Skeletal muscle tissue (tissue), 4 donors: ENCODE results near the gene GALNT11. TPM values are rescaled to one million over a fixed set of nuclear protein-coding genes. Genes with fewer than 3 reads are reported as not detected.

Source experiments
- H3K27ac ChIP-seq: one replicate; pipeline ENCODE4 v1.7.0; 2013; ENCODE audit warnings: mild to moderate bottlenecking, low read depth, low read length, inconsistent platforms
- H3K27me3 ChIP-seq, 3 donors: one replicate each; pipeline ENCODE4 v1.7.0; 2013; ENCODE audit warnings: low read length in 3 of 3; ENCODE audit not compliant: control insufficient read depth in 3 of 3, insufficient read depth in 3 of 3
- H3K36me3 ChIP-seq, 3 donors: one replicate each; pipeline ENCODE4 v1.7.0; 2013; ENCODE audit warnings: low read length in 3 of 3; ENCODE audit not compliant: control insufficient read depth in 3 of 3, insufficient read depth in 3 of 3
- H3K4me1 ChIP-seq, 3 donors: one replicate each; pipeline ENCODE4 v1.7.0; 2013; ENCODE audit warnings: low read length in 3 of 3, mild to moderate bottlenecking in 3 of 3; ENCODE audit not compliant: control insufficient read depth in 3 of 3, insufficient read depth in 3 of 3
- H3K4me3 ChIP-seq, 3 donors: one replicate each; pipeline ENCODE4 v1.7.0; 2013; ENCODE audit warnings: low read length in 3 of 3
- H3K9ac ChIP-seq, 3 donors: one replicate each; pipeline ENCODE4 v1.7.0; 2013; ENCODE audit warnings: low read length in 3 of 3, mild to moderate bottlenecking in 3 of 3, moderate library complexity in 2 of 3, low read depth in 1 of 3
- H3K9me3 ChIP-seq, 3 donors: one replicate each; pipeline ENCODE4 v1.7.0; 2013; ENCODE audit warnings: low read length in 3 of 3; ENCODE audit not compliant: control insufficient read depth in 3 of 3
- total RNA-seq: library from RNA; depleted of rRNA; stranded (reverse); fragments of >200 nt; gene quantifications from one replicate; pipeline ENCODE4 v1.2.3, GENCODE V29; 2014
- donor health status: Osteomylitis.

Gene GALNT11
- total RNA-seq, 1 donor from 2014 or later, result 19.8 TPM

- Histone ChIP-seq H3K36me3 (peaks cover 6 to 27% (median 19%) of the 10 kb centered on the region in 3 donors), H3K4me3 (no peak overlapping the region), H3K27me3 (no peaks in the 10 kb centered on the region), H3K9ac (no peak overlapping the region), H3K9me3 (no peaks in the 10 kb centered on the region), H3K4me1 (no peaks in the 10 kb centered on the region), H3K27ac (no peak overlapping the region)
These were observed 81.5 kb downstream of the GALNT11 start for GRCh38 chr7:152106990-152107389.

GRCh38 chr7:152107945-152108344, 82.5 kb downstream of the GALNT11 start:
- Histone ChIP-seq H3K27me3 (no peaks in the 10 kb centered on the region), H3K9ac (no peak overlapping the region), H3K9me3 (no peaks in the 10 kb centered on the region), H3K4me3 (no peak overlapping the region), H3K4me1 (no peaks in the 10 kb centered on the region), H3K36me3 (peaks cover 6 to 27% (median 19%) of the 10 kb centered on the region in 3 donors), H3K27ac (no peak overlapping the region)

- Histone ChIP-seq H3K4me3 (no peak overlapping the region), H3K36me3 (peaks cover 6 to 26% (median 18%) of the 10 kb centered on the region in 3 donors), H3K27ac (no peak overlapping the region), H3K9ac (no peak overlapping the region), H3K27me3 (no peaks in the 10 kb centered on the region), H3K9me3 (no peaks in the 10 kb centered on the region), H3K4me1 (no peaks in the 10 kb centered on the region)
These were observed 82.9 kb downstream of the GALNT11 start for GRCh38 chr7:152108359-152108758.

- Histone ChIP-seq H3K4me3 (no peak overlapping the region), H3K9ac (no peak overlapping the region), H3K9me3 (no peaks in the 10 kb centered on the region), H3K36me3 (peaks cover 16 to 30% (median 30%) of the 10 kb centered on the region in 3 donors), H3K27ac (no peak overlapping the region), H3K27me3 (no peaks in the 10 kb centered on the region), H3K4me1 (no peaks in the 10 kb centered on the region)
These were observed 87.4 kb downstream of the GALNT11 start for GRCh38 chr7:152112829-152113228.

- H3K9me3 ChIP-seq, result no peaks in the 10 kb centered on the region
- H3K4me3 ChIP-seq, result no peak overlapping the region
- H3K4me1 ChIP-seq, result no peaks in the 10 kb centered on the region
- no peaks in the 10 kb centered on the region for H3K27me3 ChIP-seq
- no peak overlapping the region for H3K27ac ChIP-seq
- H3K9ac ChIP-seq, result no peak overlapping the region
- H3K36me3 ChIP-seq, result peaks cover 27 to 48% (median 47%) of the 10 kb centered on the region in 3 donors
These were observed 89.7 kb downstream of the GALNT11 start for GRCh38 chr7:152115021-152115718.

GRCh38 chr7:152117356-152117755, 91.9 kb downstream of the GALNT11 start:
- Histone ChIP-seq H3K36me3 (peaks cover 38 to 66% (median 58%) of the 10 kb centered on the region in 3 donors), H3K9me3 (no peaks in the 10 kb centered on the region), H3K4me1 (no peaks in the 10 kb centered on the region)

GRCh38 chr7:152120210-152120609, 94.7 kb downstream of the GALNT11 start:
- Histone ChIP-seq H3K4me3 (no peak overlapping the region), H3K9me3 (no peaks in the 10 kb centered on the region), H3K9ac (no peak overlapping the region), H3K36me3 (peaks cover 33 to 74% (median 68%) of the 10 kb centered on the region in 3 donors), H3K4me1 (no peaks in the 10 kb centered on the region), H3K27ac (no peak overlapping the region), H3K27me3 (no peaks in the 10 kb centered on the region)

More at GRCh38 chr7:152117356-152117755, 91.9 kb downstream of the GALNT11 start:
- Histone ChIP-seq H3K4me3 (no peak overlapping the region), H3K27ac (no peak overlapping the region), H3K27me3 (no peaks in the 10 kb centered on the region), H3K9ac (no peak overlapping the region)

GRCh38 chr7:152120776-152121175, 95.3 kb downstream of the GALNT11 start:
- no peak overlapping the region for H3K27ac ChIP-seq
- H3K27me3 ChIP-seq, result no peaks in the 10 kb centered on the region
- H3K4me3 ChIP-seq, result no peak overlapping the region
- H3K36me3 ChIP-seq, result peaks cover 33 to 72% (median 66%) of the 10 kb centered on the region in 3 donors
- H3K4me1 ChIP-seq, result no peaks in the 10 kb centered on the region
- H3K9me3 ChIP-seq, result no peaks in the 10 kb centered on the region
- no peak overlapping the region for H3K9ac ChIP-seq

- no peaks in the 10 kb centered on the region for H3K9me3 ChIP-seq
- no peaks in the 10 kb centered on the region for H3K27me3 ChIP-seq
- H3K9ac ChIP-seq, result no peak overlapping the region
- peaks cover 33 to 72% (median 66%) of the 10 kb centered on the region in 3 donors for H3K36me3 ChIP-seq
- no peaks in the 10 kb centered on the region for H3K4me1 ChIP-seq
- H3K4me3 ChIP-seq, result no peak overlapping the region
- no peak overlapping the region for H3K27ac ChIP-seq
These were observed 96.0 kb downstream of the GALNT11 start for GRCh38 chr7:152121432-152121831.

GRCh38 chr7:152122540-152122939, 97.1 kb downstream of the GALNT11 start:
- no peak overlapping the region for H3K9ac ChIP-seq
- no peak overlapping the region for H3K4me3 ChIP-seq
- no peaks in the 10 kb centered on the region for H3K9me3 ChIP-seq
- H3K36me3 ChIP-seq, result peaks cover 33 to 77% (median 60%) of the 10 kb centered on the region in 3 donors
- H3K27me3 ChIP-seq, result no peaks in the 10 kb centered on the region
- H3K27ac ChIP-seq, result no peak overlapping the region
- H3K4me1 ChIP-seq, result no peaks in the 10 kb centered on the region
